Neural progenitor cell (in vitro differentiated cells): ENCODE results near the gene ANKRD33.
A peak's percentile ranks its signal among the peaks of the same experiment; 100 is the strongest.

Source experiments
- CTCF ChIP-seq: fragments of 200-600 bp; sonication (generic); IDR thresholded peaks from 2 replicates; pipeline ENCODE4 v1.5.1; 2017; ENCODE audit warnings: antibody characterized with exemption, mild to moderate bottlenecking
- EZH2 ChIP-seq: fragments of 200-600 bp; sonication (generic); IDR thresholded peaks from 2 replicates; pipeline ENCODE4 v1.6.1; 2017; ENCODE audit warnings: antibody characterized with exemption, mild to moderate bottlenecking, moderate library complexity

GRCh38 chr12:51891843-51892242, 3.9 kb downstream of the ANKRD33 start:
- peak; percentile 49 for TF ChIP-seq CTCF
- no peak for TF ChIP-seq EZH2
